ENCODE data around the gene ECI1. TPM values are rescaled to one million over a fixed set of nuclear protein-coding genes. Genes with fewer than 3 reads are reported as not detected.

ECI1 gene
- total RNA-seq, 1 experiment from 2014 or later, result 140 TPM

GRCh38 chr16:2282262-2282661 lies 30.9 kb upstream of the ECI1 start:
- POLR2A ChIA-PET, result no interaction called here
- no peak for TF ChIP-seq ELF1 (IDR thresholded peaks at IDR 0.05; ENCODE audit: borderline replicate concordance, low read depth)
- no peak for TF ChIP-seq ZFX (IDR thresholded peaks at IDR 0.05)
- no peak for TF ChIP-seq EZH2 (IDR thresholded peaks at IDR 0.05)
- TF ChIP-seq CEBPB (IDR thresholded peaks at IDR 0.05; ENCODE audit: low read depth), result no peak
- no peak for TF ChIP-seq SP1 (IDR thresholded peaks at IDR 0.05; ENCODE audit: low read depth)
- no peak for TF ChIP-seq RAD21 (IDR thresholded peaks at IDR 0.05; ENCODE audit: low read depth)
- no peak for TF ChIP-seq SIN3A (IDR thresholded peaks at IDR 0.05; ENCODE audit: low read depth)
- TF ChIP-seq YY1 (IDR thresholded peaks at IDR 0.05; ENCODE audit: extremely low read depth, insufficient replicate concordance, low read depth, low read length), result no peak
- TF ChIP-seq ZNF274 (IDR thresholded peaks at IDR 0.05; ENCODE audit: low read depth, low read length), result no peak
- no peak for TF ChIP-seq ZBTB33 (IDR thresholded peaks at IDR 0.05; ENCODE audit: extremely low read depth, insufficient replicate concordance, low read length)
- TF ChIP-seq REST (IDR thresholded peaks at IDR 0.05; ENCODE audit: low read depth), result no peak
- TF ChIP-seq FOSL1 (IDR thresholded peaks at IDR 0.05; ENCODE audit: low read depth), result no peak
- no peak for TF ChIP-seq CBX3 (IDR thresholded peaks at IDR 0.05; ENCODE audit: low read depth)
- TF ChIP-seq MAX (IDR thresholded peaks at IDR 0.05), result no peak
- TF ChIP-seq POLR2AphosphoS5 (IDR thresholded peaks at IDR 0.05; ENCODE audit: low read depth, low read length), result no peak
- Histone ChIP-seq H3K4me2 (ENCODE audit: low read length) (no peak overlapping the region), H2AFZ (ENCODE audit: low read depth, low read length, poor library complexity, severe bottlenecking) (no peak overlapping the region), H3K9me2 (ENCODE audit: insufficient read depth) (no peaks in the 10 kb centered on the region), H3K27ac (ENCODE audit: low read depth, low read length) (no peak overlapping the region), H3K4me3 (replicated peaks in 1 of 2; ENCODE audit: low read depth in 1 of 2, low read length in 2 of 2) (no peak overlapping the region), H3K79me2 (ENCODE audit: insufficient read depth, low read length) (no peaks in the 10 kb centered on the region), H3K9ac (ENCODE audit: low read length) (no peak overlapping the region), H4K20me1 (ENCODE audit: insufficient read depth) (no peaks in the 10 kb centered on the region), H3K4me1 (ENCODE audit: control insufficient read depth in 1 of 2, insufficient read depth in 2 of 2, low read length in 2 of 2) (no peaks in the 10 kb centered on the region), H3K27me3 (ENCODE audit: insufficient read depth, low read length) (no peaks in the 10 kb centered on the region), H3K9me3 (ENCODE audit: control insufficient read depth in 1 of 2, insufficient read depth in 1 of 2, low read depth in 1 of 2, low read length in 2 of 2) (no peaks in the 10 kb centered on the region), H3K36me3 (ENCODE audit: control insufficient read depth in 1 of 2, insufficient read depth in 2 of 2, low read length in 2 of 2) (no peaks in the 10 kb centered on the region)
- RAD21 ChIA-PET (ENCODE audit: low non-redundant PET in 1 of 2, low total read pairs in 2 of 2, uncharacterized antibody in 2 of 2, unreplicated experiment in 2 of 2), result no interaction called here
- DNase-seq (ENCODE audit: low read depth, low spot score) (no peak), ATAC-seq (no peak)
- no TSS peak for BruUV-seq (replicated peaks)
- CTCF ChIA-PET, result no interaction called here
- intact Hi-C loops (cut with micrococcal nuclease), result no loop called here

Data from HCT116 (cell line).